PFSK-1 (cell line): ENCODE measurements around the gene GYPB. TPM values are rescaled to one million over a fixed set of nuclear protein-coding genes. Genes with fewer than 3 reads are reported as not detected.
"Not testable (repeated sequence)": the region's sequence is repeated elsewhere in the genome, so short reads cannot be mapped to it uniquely, and the experiment has no call there.

Experiments used
- FOXP2 ChIP-seq: optimal IDR thresholded peaks from 2 replicates; pipeline ENCODE3; 2011; ENCODE audit warnings: borderline replicate concordance, control low read depth, inconsistent platforms; ENCODE audit not compliant: insufficient read depth; ENCODE audit errors: extremely low read length, extremely low read depth
- POLR2AphosphoS5 ChIP-seq: IDR thresholded peaks from 2 replicates; pipeline ENCODE4 v1.6.1; 2012; ENCODE audit warnings: low read depth, mild to moderate bottlenecking, control low read depth, low read length, moderate library complexity
- REST ChIP-seq, 2 experiments: IDR thresholded peaks; 2 replicates each; pipeline versions ENCODE4 v1.6.1 to v1.8.0; 2011 to 2012; ENCODE audit warnings: low read depth in 2 of 2, low read length in 2 of 2, control low read depth in 1 of 2, inconsistent platforms in 1 of 2, mild to moderate bottlenecking in 1 of 2, moderate library complexity in 1 of 2; ENCODE audit not compliant: insufficient read depth in 1 of 2
- SIN3A ChIP-seq: IDR thresholded peaks from 2 replicates; pipeline ENCODE4 v1.6.1; 2012; ENCODE audit warnings: mild to moderate bottlenecking, low read length, moderate library complexity, borderline replicate concordance; ENCODE audit not compliant: insufficient read depth
- TAF1 ChIP-seq: IDR thresholded peaks from 2 replicates; pipeline ENCODE4 v1.6.1; 2012; ENCODE audit warnings: low read length, control low read depth, borderline replicate concordance; ENCODE audit not compliant: insufficient read depth
- polyA plus RNA-seq: library from polyadenylated mRNA; unstranded; fragments of >200 nt; gene quantifications from one replicate; pipeline ENCODE4 v1.2.1, GENCODE V29; 2012; ENCODE audit warnings: low read depth, missing spikeins; ENCODE audit not compliant: insufficient read length

Gene GYPB
- polyA plus RNA-seq, result not detected

GRCh38 chr4:144019277-144019676, at the start of gene GYPB:
Gene GYPB (minus strand): TSS chr4:144019380. CDS start chr4:144019287, 93 bp downstream.
- not testable (repeated sequence) for TF ChIP-seq POLR2AphosphoS5; REST (IDR thresholded peaks at IDR 0.05; ENCODE audit: insufficient read depth in 1 of 2, low read depth in 2 of 2, low read length in 2 of 2); FOXP2

- TF ChIP-seq FOXP2, result no peak
- TF ChIP-seq POLR2AphosphoS5, result no peak
- no peak for TF ChIP-seq SIN3A
- no peak for TF ChIP-seq REST (IDR thresholded peaks at IDR 0.05; ENCODE audit: insufficient read depth in 1 of 2, low read depth in 2 of 2, low read length in 2 of 2)
- no peak for TF ChIP-seq TAF1
Measured at GRCh38 chr4:144056800-144057199, 37.6 kb upstream of the GYPB start.

GRCh38 chr4:144014808-144015207, 4.4 kb downstream of the GYPB start:
- TF ChIP-seq TAF1 (no peak), FOXP2 (no peak), REST (IDR thresholded peaks at IDR 0.05; ENCODE audit: insufficient read depth in 1 of 2, low read depth in 2 of 2, low read length in 2 of 2) (no peak), POLR2AphosphoS5 (no peak), SIN3A (no peak)

- TF ChIP-seq FOXP2 (no peak), SIN3A (no peak), REST (IDR thresholded peaks at IDR 0.05; ENCODE audit: insufficient read depth in 1 of 2, low read depth in 2 of 2, low read length in 2 of 2) (no peak), POLR2AphosphoS5 (no peak), TAF1 (no peak)
Measured at GRCh38 chr4:143986180-143986579, 33.0 kb downstream of the GYPB start.

- TF ChIP-seq FOXP2 (no peak), REST (IDR thresholded peaks at IDR 0.05; ENCODE audit: insufficient read depth in 1 of 2, low read depth in 2 of 2, low read length in 2 of 2) (no peak), POLR2AphosphoS5 (no peak), SIN3A (no peak), TAF1 (no peak)
Measured at GRCh38 chr4:143961075-143961474, 58.1 kb downstream of the GYPB start.
